ENCODE results near the gene MGST1. TPM values are rescaled to one million over a fixed set of nuclear protein-coding genes. Genes with fewer than 3 reads are reported as not detected.

MGST1 gene
- total RNA-seq, 1 donor from 2014 or later = 1.0 TPM

DNA sequence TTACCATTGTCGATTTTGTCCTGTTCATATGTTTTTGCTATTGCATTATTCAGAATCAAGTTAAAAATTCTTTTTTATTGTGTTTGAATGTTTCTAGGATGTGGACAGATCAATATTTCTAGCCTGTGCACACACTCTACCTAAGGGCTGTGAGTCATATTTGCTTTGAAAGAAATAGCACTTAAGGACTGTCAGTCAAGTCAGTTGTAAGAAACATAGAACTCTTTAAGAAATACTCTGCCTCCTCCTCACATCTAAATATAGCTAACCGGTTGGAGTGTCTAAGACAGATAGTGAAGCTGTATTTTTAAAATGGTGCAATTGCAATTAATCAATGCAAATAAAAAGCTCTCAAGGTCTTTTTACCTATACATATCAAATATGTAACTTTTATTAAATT is 17.9 kb upstream of the MGST1 start:
- H3K9me3 Mint-ChIP-seq = peaks cover 4% of the 10 kb centered on the region
- DNase-seq (ENCODE audit: low spot score) = no peak
- H3K4me1 Mint-ChIP-seq (ENCODE audit: low read depth) = no peaks in the 10 kb centered on the region
- H3K27ac Mint-ChIP-seq = no peak overlapping the region
- no peaks in the 10 kb centered on the region for H3K36me3 Mint-ChIP-seq (ENCODE audit: low read depth)
- no peaks in the 10 kb centered on the region for H3K27me3 Mint-ChIP-seq (ENCODE audit: insufficient read depth)
- no peak overlapping the region for H3K4me3 Mint-ChIP-seq
- intact Hi-C loops (cut with micrococcal nuclease) = no loop called here

DNA sequence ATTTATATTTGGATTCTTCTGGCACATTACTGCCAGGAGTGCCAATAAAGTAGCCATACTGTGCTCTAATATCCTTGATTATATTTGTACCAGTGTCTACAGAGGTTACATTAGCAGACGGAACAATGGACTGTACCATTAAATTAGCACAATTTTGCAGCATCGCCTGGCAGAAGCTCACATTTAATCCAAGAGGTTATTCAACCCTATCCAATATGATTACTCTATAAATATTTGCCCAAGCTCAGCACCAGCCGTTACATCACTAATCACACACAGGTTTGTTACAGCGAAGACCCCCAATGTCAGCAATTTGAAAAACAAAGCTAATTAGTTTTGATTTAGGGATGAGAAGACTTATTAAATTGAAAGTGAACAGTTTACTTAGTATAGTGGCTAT is 16.9 kb upstream of the MGST1 start:
- Mint-ChIP-seq H3K4me3 (no peak overlapping the region), H3K27me3 (ENCODE audit: insufficient read depth) (no peaks in the 10 kb centered on the region), H3K4me1 (ENCODE audit: low read depth) (no peaks in the 10 kb centered on the region), H3K9me3 (peaks cover 4% of the 10 kb centered on the region), H3K36me3 (ENCODE audit: low read depth) (no peaks in the 10 kb centered on the region), H3K27ac (no peak overlapping the region)
- no peak for DNase-seq (ENCODE audit: low spot score)
- intact Hi-C loops (cut with micrococcal nuclease) = no loop called here

GRCh38 chr12:16331998-16332397 is 15.4 kb upstream of the MGST1 start:
- no peak for DNase-seq (ENCODE audit: low spot score)
- intact Hi-C loops (cut with micrococcal nuclease) = no loop called here
- no peaks in the 10 kb centered on the region for H3K4me1 Mint-ChIP-seq (ENCODE audit: low read depth)
- H3K4me3 Mint-ChIP-seq = no peak overlapping the region
- no peaks in the 10 kb centered on the region for H3K36me3 Mint-ChIP-seq (ENCODE audit: low read depth)
- H3K27me3 Mint-ChIP-seq (ENCODE audit: insufficient read depth) = no peaks in the 10 kb centered on the region
- H3K27ac Mint-ChIP-seq = no peak overlapping the region
- H3K9me3 Mint-ChIP-seq = peaks cover 4% of the 10 kb centered on the region

- H3K4me3 Mint-ChIP-seq = no peak overlapping the region
- no peaks in the 10 kb centered on the region for H3K4me1 Mint-ChIP-seq (ENCODE audit: low read depth)
- no peaks in the 10 kb centered on the region for H3K27me3 Mint-ChIP-seq (ENCODE audit: insufficient read depth)
- no peaks in the 10 kb centered on the region for H3K36me3 Mint-ChIP-seq (ENCODE audit: low read depth)
- H3K27ac Mint-ChIP-seq = no peak overlapping the region
- peaks cover 4% of the 10 kb centered on the region for H3K9me3 Mint-ChIP-seq
- no peak for DNase-seq (ENCODE audit: low spot score)
- intact Hi-C loops (cut with micrococcal nuclease) = no loop called here
Measured at GRCh38 chr12:16335838-16336237, 11.6 kb upstream of the MGST1 start.

DNA sequence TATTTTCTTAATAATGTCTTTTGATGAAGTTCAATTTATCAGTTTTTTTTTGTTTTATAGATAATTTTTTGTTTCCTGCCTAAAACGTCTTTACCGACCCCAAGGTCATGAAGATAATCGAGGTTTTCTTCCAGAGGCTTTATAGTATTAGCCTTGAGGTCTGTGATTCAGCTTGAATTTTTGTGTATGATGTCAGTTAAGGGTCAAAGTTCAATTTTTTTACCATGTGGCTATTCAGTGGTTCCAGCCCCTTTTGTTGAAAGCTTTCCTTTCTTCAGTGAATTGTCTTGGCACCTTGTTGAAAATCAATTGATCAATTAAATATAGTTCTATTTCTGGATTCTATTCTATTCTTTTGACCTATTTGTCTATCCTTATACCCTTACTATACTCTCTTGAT is 3.2 kb upstream of the MGST1 start:
- intact Hi-C loops (cut with micrococcal nuclease) = no loop called here
- no peak overlapping the region for H3K27ac Mint-ChIP-seq
- H3K9me3 Mint-ChIP-seq = no peaks in the 10 kb centered on the region
- no peak for DNase-seq (ENCODE audit: low spot score)
- no peak overlapping the region for H3K4me3 Mint-ChIP-seq
- H3K4me1 Mint-ChIP-seq (ENCODE audit: low read depth) = no peaks in the 10 kb centered on the region
- no peaks in the 10 kb centered on the region for H3K36me3 Mint-ChIP-seq (ENCODE audit: low read depth)
- H3K27me3 Mint-ChIP-seq (ENCODE audit: insufficient read depth) = peaks cover 8% of the 10 kb centered on the region

DNA sequence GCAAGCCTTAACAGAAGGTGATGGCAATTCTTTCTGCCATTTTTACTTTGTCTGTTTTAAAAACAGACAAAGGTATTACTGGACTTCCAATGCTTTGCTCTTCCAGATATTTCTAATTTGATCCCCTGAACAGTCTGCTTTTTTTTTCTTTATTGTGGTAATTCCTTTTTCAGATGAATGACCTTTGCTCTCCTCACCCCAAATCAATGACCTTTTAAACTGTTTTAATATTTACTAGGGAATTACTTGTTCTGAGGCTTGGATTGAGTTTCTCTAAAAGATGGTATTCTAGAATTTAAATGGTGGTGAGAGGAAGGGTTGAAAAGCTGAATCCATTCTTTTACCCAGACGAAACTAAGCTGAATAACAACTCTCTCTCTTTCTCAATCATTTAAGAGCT is 2.3 kb upstream of the MGST1 start:
- H3K4me3 Mint-ChIP-seq = no peak overlapping the region

DNA sequence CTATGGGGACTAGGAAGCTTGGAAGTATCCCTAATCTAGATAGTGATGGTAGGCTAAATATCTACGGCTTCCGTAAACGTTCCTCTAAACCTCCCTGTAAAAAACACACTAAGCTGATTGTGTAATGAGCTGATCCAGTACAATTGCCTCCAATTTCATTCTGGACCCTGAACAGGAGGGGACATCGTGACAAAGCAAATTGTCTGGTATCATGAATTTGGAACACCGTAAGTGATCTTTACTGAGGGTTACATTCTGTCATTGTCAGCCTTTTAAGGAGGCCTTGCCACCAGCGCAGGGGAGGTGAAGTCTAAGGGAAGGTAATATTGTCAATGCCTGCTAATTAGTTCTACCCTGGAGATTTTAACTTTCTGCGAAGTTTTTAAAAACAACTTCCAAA is 487 bp upstream of the MGST1 start:
- no peak for DNase-seq (ENCODE audit: low spot score)
- intact Hi-C loops (cut with micrococcal nuclease) = no loop called here
- Mint-ChIP-seq H3K4me1 (ENCODE audit: low read depth) (no peaks in the 10 kb centered on the region), H3K9me3 (no peaks in the 10 kb centered on the region), H3K4me3 (no peak overlapping the region), H3K27me3 (ENCODE audit: insufficient read depth) (peaks cover 8% of the 10 kb centered on the region), H3K27ac (no peak overlapping the region), H3K36me3 (ENCODE audit: low read depth) (no peaks in the 10 kb centered on the region)

More for the DNA sequence above, 2.3 kb upstream of the MGST1 start:
- no peak overlapping the region for H3K27ac Mint-ChIP-seq
- no peaks in the 10 kb centered on the region for H3K36me3 Mint-ChIP-seq (ENCODE audit: low read depth)
- H3K27me3 Mint-ChIP-seq (ENCODE audit: insufficient read depth) = peaks cover 8% of the 10 kb centered on the region
- no peaks in the 10 kb centered on the region for H3K9me3 Mint-ChIP-seq
- DNase-seq (ENCODE audit: low spot score) = no peak
- intact Hi-C loops (cut with micrococcal nuclease) = no loop called here
- no peaks in the 10 kb centered on the region for H3K4me1 Mint-ChIP-seq (ENCODE audit: low read depth)

DNA sequence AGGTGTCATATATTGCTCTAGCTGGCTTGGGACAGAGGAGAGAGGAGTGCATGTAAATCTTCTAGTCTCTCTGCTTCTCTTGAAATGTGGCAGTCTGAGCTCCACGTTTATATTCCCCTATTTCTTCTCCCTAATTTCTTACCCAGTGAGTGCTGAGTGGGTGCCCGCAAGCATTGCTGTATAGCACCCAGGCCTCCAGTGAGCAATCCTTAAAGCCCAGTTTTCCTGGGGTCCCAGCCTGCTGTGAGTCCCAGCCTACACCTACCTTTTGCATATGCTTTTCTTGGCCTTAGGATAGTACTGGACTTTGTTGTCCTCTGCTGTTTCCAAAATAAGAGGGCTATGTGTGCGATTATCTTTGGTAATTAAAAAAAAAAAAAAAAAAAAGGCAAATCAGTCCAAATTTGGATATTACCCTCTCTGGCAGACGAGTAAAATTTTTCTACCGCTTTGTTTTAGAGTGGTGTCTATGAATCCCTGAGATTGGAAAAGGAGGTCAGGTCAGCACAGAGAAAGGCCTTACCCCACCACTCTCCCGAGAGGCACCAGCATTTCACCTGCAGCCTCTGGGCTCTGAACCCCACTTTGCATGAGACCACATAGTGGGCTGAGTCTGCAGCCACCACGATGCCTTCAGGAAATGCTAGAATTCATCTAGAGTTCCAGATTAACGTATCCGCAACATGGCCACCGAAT is 1.1 kb downstream of the MGST1 start:
- H3K4me1 Mint-ChIP-seq (ENCODE audit: low read depth) = no peaks in the 10 kb centered on the region
- H3K4me3 Mint-ChIP-seq = no peak overlapping the region
- DNase-seq (ENCODE audit: low spot score) = no peak
- no peaks in the 10 kb centered on the region for H3K36me3 Mint-ChIP-seq (ENCODE audit: low read depth)
- peaks cover 8% of the 10 kb centered on the region for H3K27me3 Mint-ChIP-seq (ENCODE audit: insufficient read depth)
- H3K27ac Mint-ChIP-seq = no peak overlapping the region
- intact Hi-C loops (cut with micrococcal nuclease) = no loop called here
- no peaks in the 10 kb centered on the region for H3K9me3 Mint-ChIP-seq

- intact Hi-C loops (cut with micrococcal nuclease) = no loop called here
Measured at GRCh38 chr12:16349131-16349460, 1.7 kb downstream of the MGST1 start.

GRCh38 chr12:16350682-16351081 is 3.2 kb downstream of the MGST1 start:
- H3K27me3 Mint-ChIP-seq (ENCODE audit: insufficient read depth) = peaks cover 8% of the 10 kb centered on the region
- intact Hi-C loops (cut with micrococcal nuclease) = no loop called here
- no peak overlapping the region for H3K27ac Mint-ChIP-seq
- H3K9me3 Mint-ChIP-seq = no peaks in the 10 kb centered on the region
- no peaks in the 10 kb centered on the region for H3K36me3 Mint-ChIP-seq (ENCODE audit: low read depth)
- no peaks in the 10 kb centered on the region for H3K4me1 Mint-ChIP-seq (ENCODE audit: low read depth)
- H3K4me3 Mint-ChIP-seq = no peak overlapping the region
- DNase-seq (ENCODE audit: low spot score) = no peak

More at GRCh38 chr12:16349131-16349460, 1.7 kb downstream of the MGST1 start:
- no peak for DNase-seq (ENCODE audit: low spot score)
- Mint-ChIP-seq H3K27me3 (ENCODE audit: insufficient read depth) (peaks cover 8% of the 10 kb centered on the region), H3K4me1 (ENCODE audit: low read depth) (no peaks in the 10 kb centered on the region), H3K4me3 (no peak overlapping the region), H3K27ac (no peak overlapping the region), H3K36me3 (ENCODE audit: low read depth) (no peaks in the 10 kb centered on the region), H3K9me3 (no peaks in the 10 kb centered on the region)

GRCh38 chr12:16352481-16352880 is 5.0 kb downstream of the MGST1 start:
- H3K36me3 Mint-ChIP-seq (ENCODE audit: low read depth) = no peaks in the 10 kb centered on the region
- H3K4me1 Mint-ChIP-seq (ENCODE audit: low read depth) = no peaks in the 10 kb centered on the region
- no peaks in the 10 kb centered on the region for H3K9me3 Mint-ChIP-seq
- DNase-seq (ENCODE audit: low spot score) = no peak
- H3K4me3 Mint-ChIP-seq = no peak overlapping the region
- H3K27me3 Mint-ChIP-seq (ENCODE audit: insufficient read depth) = no peaks in the 10 kb centered on the region
- no peak overlapping the region for H3K27ac Mint-ChIP-seq
- intact Hi-C loops (cut with micrococcal nuclease) = no loop called here

- Mint-ChIP-seq H3K4me3 (no peak overlapping the region), H3K27me3 (ENCODE audit: insufficient read depth) (no peaks in the 10 kb centered on the region), H3K9me3 (no peaks in the 10 kb centered on the region), H3K27ac (no peak overlapping the region), H3K36me3 (ENCODE audit: low read depth) (no peaks in the 10 kb centered on the region), H3K4me1 (ENCODE audit: low read depth) (no peaks in the 10 kb centered on the region)
- intact Hi-C loops (cut with micrococcal nuclease) = no loop called here
- DNase-seq (ENCODE audit: low spot score) = no peak
Measured at GRCh38 chr12:16358878-16359277, 11.4 kb downstream of the MGST1 start.

- H3K27ac Mint-ChIP-seq = no peak overlapping the region
- no peaks in the 10 kb centered on the region for H3K27me3 Mint-ChIP-seq (ENCODE audit: insufficient read depth)
- intact Hi-C loops (cut with micrococcal nuclease) = no loop called here
- H3K4me3 Mint-ChIP-seq = no peak overlapping the region
- no peaks in the 10 kb centered on the region for H3K9me3 Mint-ChIP-seq
- DNase-seq (ENCODE audit: low spot score) = no peak
- H3K36me3 Mint-ChIP-seq (ENCODE audit: low read depth) = no peaks in the 10 kb centered on the region
- no peaks in the 10 kb centered on the region for H3K4me1 Mint-ChIP-seq (ENCODE audit: low read depth)
Measured at GRCh38 chr12:16359512-16360491, 12.4 kb downstream of the MGST1 start.

All from activated T-helper 1 cell treated with anti-CD3 and anti-CD28 coated beads, Interleukin-12 subunit alpha, Interleukin-12 subunit beta, Interleukin-2, Interleukin-4 antibody, amounts not matched to agents 30 ng/mL and 10 ng/mL and 1 ng/mL, durations not matched to agents 14 hours and 24 hours and 36 hours (primary cell).